ENCODE results near the gene PARD3.

GRCh38 chr10:34151481-34151880 is 663.6 kb downstream of the PARD3 start:
- TF ChIP-seq CTCF (IDR thresholded peaks at IDR 0.05): no peak
- no peak for TF ChIP-seq POLR2A (IDR thresholded peaks at IDR 0.05)
- no peak for TF ChIP-seq POLR2AphosphoS5 (IDR thresholded peaks at IDR 0.05)
